HEK293 (cell line): ENCODE results near the gene AGRN.

ENCODE experiments used
- CTCF ChIA-PET: fragments of 350-600 bp; formaldehyde crosslinking; extraction: SDS; loops from one replicate; lab custom pipeline; 2021; ENCODE audit warnings: antibody characterized with exemption; lab: Yijun Ruan, JAX
- POLR2A ChIA-PET: fragments of 300-600 bp; formaldehyde crosslinking; extraction: SDS; loops from one replicate; lab custom pipeline; 2020; ENCODE audit warnings: antibody characterized with exemption, inconsistent platforms; lab: Yijun Ruan, JAX
- H3K27ac ChIP-seq: fragments of 200-500 bp; sonication (Bioruptor generic); 2 replicates; pipeline ENCODE4 v1.5.1; 2014; ENCODE audit warnings: low read depth, low read length, control low read depth, inconsistent platforms; ENCODE audit errors: extremely low read depth
- H3K36me3 ChIP-seq, 2 experiments: fragments of 200-500 bp in 1 of 2; sonication (Bioruptor generic) in 1 of 2; 1 replicate in 1 of 2; 2 replicates in 1 of 2; pipeline ENCODE4 v1.5.1; 2014 to 2017; ENCODE audit warnings: inconsistent platforms in 2 of 2, low read length in 2 of 2; ENCODE audit not compliant: control insufficient read depth in 2 of 2, insufficient read depth in 1 of 2
- H3K4me1 ChIP-seq: fragments of 200-500 bp; sonication (Bioruptor generic); 2 replicates; pipeline ENCODE4 v1.5.1; 2014; ENCODE audit warnings: mild to moderate bottlenecking, low read length, inconsistent platforms; ENCODE audit not compliant: control insufficient read depth, insufficient read depth
- H3K4me3 ChIP-seq: 2 replicates; pipeline ENCODE4 v1.5.1; 2011; ENCODE audit warnings: low read depth, mild to moderate bottlenecking, control low read depth, low read length, moderate library complexity
- H3K9me3 ChIP-seq: fragments of 200-500 bp; sonication (Bioruptor generic); 2 replicates; pipeline ENCODE4 v1.5.1; 2014; ENCODE audit warnings: low read depth, low read length, inconsistent platforms; ENCODE audit not compliant: control insufficient read depth, insufficient read depth
- GLIS1 ChIP-seq: fragments of 450-650 bp; formaldehyde crosslinking; IDR thresholded peaks from 2 replicates; pipeline ENCODE4 v1.5.1; 2016; ENCODE audit warnings: missing biosample characterization, missing genetic modification characterization
- GLIS2 ChIP-seq: fragments of 450-650 bp; formaldehyde crosslinking; IDR thresholded peaks from 2 replicates; pipeline ENCODE4 v1.5.1; 2016; ENCODE audit warnings: missing biosample characterization, missing genetic modification characterization
- HIC1 ChIP-seq: fragments of 450-650 bp; formaldehyde crosslinking; IDR thresholded peaks from 2 replicates; pipeline ENCODE4 v1.5.1; 2016; ENCODE audit warnings: missing biosample characterization, missing genetic modification characterization
- IKZF3 ChIP-seq: fragments of 450-650 bp; IDR thresholded peaks from 2 replicates; pipeline ENCODE4 v1.5.0; 2018; ENCODE audit warnings: missing biosample characterization, mild to moderate bottlenecking, missing genetic modification characterization, moderate library complexity
- PRDM10 ChIP-seq: fragments of 450-650 bp; formaldehyde crosslinking; IDR thresholded peaks from 2 replicates; pipeline ENCODE4 v1.5.1; 2016; ENCODE audit warnings: missing biosample characterization, missing genetic modification characterization
- REPIN1 ChIP-seq: fragments of 450-650 bp; formaldehyde crosslinking; IDR thresholded peaks from 2 replicates; pipeline ENCODE4 v1.5.1; 2017; ENCODE audit warnings: missing biosample characterization, missing genetic modification characterization, low read depth
- SP2 ChIP-seq: fragments of 450-650 bp; formaldehyde crosslinking; IDR thresholded peaks from 2 replicates; pipeline ENCODE4 v1.5.1; 2016; ENCODE audit warnings: missing biosample characterization, missing genetic modification characterization
- ZBTB48 ChIP-seq: fragments of 450-650 bp; formaldehyde crosslinking; IDR thresholded peaks from 2 replicates; pipeline ENCODE4 v1.5.1; 2016; ENCODE audit warnings: missing biosample characterization, missing genetic modification characterization
- ZBTB49 ChIP-seq: fragments of 450-650 bp; formaldehyde crosslinking; IDR thresholded peaks from 2 replicates; pipeline ENCODE4 v1.5.1; 2016; ENCODE audit warnings: missing biosample characterization, missing genetic modification characterization, low read depth
- ZBTB6 ChIP-seq: fragments of 450-650 bp; formaldehyde crosslinking; IDR thresholded peaks from 2 replicates; pipeline ENCODE4 v1.5.1; 2017; ENCODE audit warnings: missing biosample characterization, missing genetic modification characterization
- ZFP69B ChIP-seq: fragments of 450-650 bp; formaldehyde crosslinking; IDR thresholded peaks from 2 replicates; pipeline ENCODE4 v1.5.1; 2016; ENCODE audit warnings: missing biosample characterization, missing genetic modification characterization
- ZNF169 ChIP-seq: fragments of 450-650 bp; formaldehyde crosslinking; IDR thresholded peaks from 2 replicates; pipeline ENCODE4 v1.5.1; 2016; ENCODE audit warnings: missing biosample characterization, missing genetic modification characterization
- ZNF174 ChIP-seq: fragments of 450-650 bp; formaldehyde crosslinking; IDR thresholded peaks from 2 replicates; pipeline ENCODE4 v1.5.0; 2017; ENCODE audit warnings: missing biosample characterization, mild to moderate bottlenecking, missing genetic modification characterization
- ZNF266 ChIP-seq: fragments of 450-650 bp; formaldehyde crosslinking; IDR thresholded peaks from 2 replicates; pipeline ENCODE4 v1.5.1; 2016; ENCODE audit warnings: missing biosample characterization, missing genetic modification characterization, low read depth
- ZNF302 ChIP-seq: fragments of 450-650 bp; formaldehyde crosslinking; IDR thresholded peaks from 2 replicates; pipeline ENCODE4 v1.5.1; 2016; ENCODE audit warnings: missing biosample characterization, missing genetic modification characterization, low read depth
- ZNF362 ChIP-seq: fragments of 450-650 bp; formaldehyde crosslinking; IDR thresholded peaks from 2 replicates; pipeline ENCODE4 v1.5.1; 2016; ENCODE audit warnings: missing biosample characterization, missing genetic modification characterization
- ZNF391 ChIP-seq: fragments of 450-650 bp; formaldehyde crosslinking; IDR thresholded peaks from 2 replicates; pipeline ENCODE4 v1.5.1; 2016; ENCODE audit warnings: low read depth, missing biosample characterization, missing genetic modification characterization, borderline replicate concordance
- ZNF600 ChIP-seq: fragments of 450-650 bp; formaldehyde crosslinking; IDR thresholded peaks from 2 replicates; pipeline ENCODE4 v1.5.1; 2016; ENCODE audit warnings: missing biosample characterization, missing genetic modification characterization
- ZNF624 ChIP-seq: fragments of 450-650 bp; formaldehyde crosslinking; IDR thresholded peaks from 2 replicates; pipeline ENCODE4 v1.5.1; 2017; ENCODE audit warnings: missing biosample characterization, missing genetic modification characterization
- ZXDB ChIP-seq: fragments of 450-650 bp; formaldehyde crosslinking; IDR thresholded peaks from 2 replicates; pipeline ENCODE4 v1.5.1; 2016; ENCODE audit warnings: missing biosample characterization, missing genetic modification characterization

Gene AGRN

GRCh38 chr1:1013922-1014648 is 5.8 kb upstream of the AGRN start:
- CTCF ChIA-PET = interaction anchor here (0.8 to 3.0 kb wide), 4 partner anchors 12 to 237 kb away, joined by 3 to 20 read pairs (median 4); no protein-coding TSS in a partner anchor
- H3K9me3 ChIP-seq = no peaks in the 10 kb centered on the region
- no peak overlapping the region for H3K27ac ChIP-seq
- H3K4me3 ChIP-seq = no peak overlapping the region
- no peaks in the 10 kb centered on the region for H3K4me1 ChIP-seq
- H3K36me3 ChIP-seq = peaks cover 0 to 4% of the 10 kb centered on the region in 2 experiments; a peak in 2 of 3 replicates
- POLR2A ChIA-PET = interaction anchor here (0.5 to 2.2 kb wide), 7 partner anchors 11 to 242 kb away, joined by 3 to 11 read pairs (median 4); partner anchors contain the start of genes HES4 and RNF223
- no peak for TF ChIP-seq REPIN1 (tag by site-specific recombination)
- peak; percentile 93 for TF ChIP-seq ZNF600

- Histone ChIP-seq H3K9me3 (no peaks in the 10 kb centered on the region), H3K4me1 (no peaks in the 10 kb centered on the region), H3K27ac (no peak overlapping the region), H3K4me3 (no peak overlapping the region), H3K36me3 (peaks cover 0 to 4% of the 10 kb centered on the region in 2 experiments; a peak in 2 of 3 replicates)
- ChIA-PET CTCF (interaction anchor here (0.6 to 3.0 kb wide), 7 partner anchors 8 to 424 kb away, joined by 3 to 20 read pairs (median 4); no protein-coding TSS in a partner anchor), POLR2A (interaction anchor here (0.8 to 2.2 kb wide), 3 partner anchors 13 to 19 kb away, joined by 3 to 11 read pairs (median 3); no protein-coding TSS in a partner anchor)
- TF ChIP-seq ZBTB48 (tag by site-specific recombination) = 0 out of 2 replicates have a peak, but pooled peaks have one; percentile 21
- TF ChIP-seq HIC1 (tag by site-specific recombination) = no peak
- TF ChIP-seq ZNF600 = peak; percentile 62
- TF ChIP-seq ZXDB (tag by site-specific recombination) = no peak
- TF ChIP-seq ZNF391 (tag by site-specific recombination) = no peak
- no peak for TF ChIP-seq ZBTB49
- no peak for TF ChIP-seq ZNF266 (tag by site-specific recombination)
- peak; percentile 64 for TF ChIP-seq GLIS1 (tag by site-specific recombination)
- TF ChIP-seq ZNF362 (tag by site-specific recombination) = no peak
- TF ChIP-seq IKZF3 (tag by site-specific recombination) = no peak
- no peak for TF ChIP-seq SP2 (tag by site-specific recombination)
- no peak for TF ChIP-seq ZBTB6 (tag by site-specific recombination)
- TF ChIP-seq ZNF169 = no peak
- peak; percentile 51; the same call in 1 of the 2 replicates for TF ChIP-seq ZFP69B (tag by site-specific recombination)
- peak; percentile 59 for TF ChIP-seq GLIS2
- TF ChIP-seq PRDM10 = peak; percentile 63
- no peak for TF ChIP-seq ZNF302 (tag by site-specific recombination)
- no peak for TF ChIP-seq ZNF624 (tag by site-specific recombination)
- TF ChIP-seq ZNF174 (tag by site-specific recombination) = no peak
Measured at GRCh38 chr1:1014799-1015681, 4.9 kb upstream of the AGRN start.
